ENCODE measurements around the gene OR6B2.

GRCh38 chr2:240033330-240033678 lies 3.1 kb upstream of the OR6B2 start:
- TF ChIP-seq EZH2 (IDR thresholded peaks at IDR 0.05; ENCODE audit: insufficient read depth, poor library complexity, severe bottlenecking) = no peak
- no peak for TF ChIP-seq EZH2phosphoT487 (IDR thresholded peaks at IDR 0.05; ENCODE audit: insufficient read depth, low read depth)
